Measurements from ENCODE around the gene COL16A1.

DNA sequence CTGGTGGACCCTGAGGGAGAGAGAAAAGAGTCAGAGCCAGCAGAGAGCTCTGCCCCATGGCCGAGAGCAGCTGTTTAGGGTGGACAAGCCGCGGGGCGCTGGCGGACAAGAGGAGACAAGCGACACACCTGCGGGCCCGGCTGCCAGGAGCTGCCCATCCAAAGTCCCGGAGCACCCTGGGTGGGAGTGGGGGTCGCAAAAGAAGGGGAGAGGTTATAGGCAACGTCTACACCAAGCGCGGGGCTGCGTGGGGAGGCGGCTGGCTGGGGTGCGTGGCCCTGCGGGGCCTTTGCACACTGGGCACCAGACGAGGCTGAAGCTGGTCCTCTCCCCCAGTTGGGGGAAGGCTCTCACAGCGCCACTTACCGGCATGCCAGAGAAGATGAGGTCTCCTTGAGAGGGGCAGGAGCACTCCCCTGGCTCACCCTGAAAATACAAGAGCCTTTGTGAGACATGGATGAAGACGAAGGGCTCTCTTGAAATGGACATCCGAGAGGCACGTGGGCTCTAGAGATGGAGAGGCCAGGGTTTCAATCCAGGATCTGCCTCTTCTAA, 24.1 kb downstream of the COL16A1 start:
- TF ChIP-seq, protein P1, sequence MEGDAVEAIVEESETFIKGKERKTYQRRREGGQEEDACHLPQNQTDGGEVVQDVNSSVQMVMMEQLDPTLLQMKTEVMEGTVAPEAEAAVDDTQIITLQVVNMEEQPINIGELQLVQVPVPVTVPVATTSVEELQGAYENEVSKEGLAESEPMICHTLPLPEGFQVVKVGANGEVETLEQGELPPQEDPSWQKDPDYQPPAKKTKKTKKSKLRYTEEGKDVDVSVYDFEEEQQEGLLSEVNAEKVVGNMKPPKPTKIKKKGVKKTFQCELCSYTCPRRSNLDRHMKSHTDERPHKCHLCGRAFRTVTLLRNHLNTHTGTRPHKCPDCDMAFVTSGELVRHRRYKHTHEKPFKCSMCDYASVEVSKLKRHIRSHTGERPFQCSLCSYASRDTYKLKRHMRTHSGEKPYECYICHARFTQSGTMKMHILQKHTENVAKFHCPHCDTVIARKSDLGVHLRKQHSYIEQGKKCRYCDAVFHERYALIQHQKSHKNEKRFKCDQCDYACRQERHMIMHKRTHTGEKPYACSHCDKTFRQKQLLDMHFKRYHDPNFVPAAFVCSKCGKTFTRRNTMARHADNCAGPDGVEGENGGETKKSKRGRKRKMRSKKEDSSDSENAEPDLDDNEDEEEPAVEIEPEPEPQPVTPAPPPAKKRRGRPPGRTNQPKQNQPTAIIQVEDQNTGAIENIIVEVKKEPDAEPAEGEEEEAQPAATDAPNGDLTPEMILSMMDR (IDR thresholded peaks at IDR 0.05; ENCODE audit: low read length) = no peak
- no peak for TF ChIP-seq EZH2 (optimal IDR thresholded peaks at IDR 0.05; ENCODE audit: low read depth, low read length)

Measured in MM.1S (cell line).